MV-4-11 (cell line): ENCODE measurements around the gene BRPF3.

Source experiments
- DNase-seq: peaks from one replicate; lab custom pipeline; 2025; lab: John Stamatoyannopoulos, UW

Gene BRPF3

GRCh38 chr6:36232172-36232571, 35.6 kb downstream of the BRPF3 start:
- DNase-seq, result peak; percentile 19

GRCh38 chr6:36235309-36235708, 38.8 kb downstream of the BRPF3 start:
- no peak for DNase-seq

GRCh38 chr6:36235862-36236261, 39.3 kb downstream of the BRPF3 start:
- DNase-seq, result no peak

GRCh38 chr6:36239774-36240173, 43.2 kb downstream of the BRPF3 start:
- no peak for DNase-seq

- peak; percentile 88 for DNase-seq
Measured at GRCh38 chr6:36241728-36242127, 45.2 kb downstream of the BRPF3 start.

GRCh38 chr6:36242161-36242560, 45.6 kb downstream of the BRPF3 start:
- no peak for DNase-seq

- DNase-seq, result no peak
Measured at GRCh38 chr6:36242626-36243025, 46.1 kb downstream of the BRPF3 start.

GRCh38 chr6:36243562-36244212, 47.1 kb downstream of the BRPF3 start:
- DNase-seq, result no peak

- no peak for DNase-seq
Measured at GRCh38 chr6:36244641-36245280, 48.2 kb downstream of the BRPF3 start.

GRCh38 chr6:36245572-36246061, 49.1 kb downstream of the BRPF3 start:
- no peak for DNase-seq

- peak; percentile 67 for DNase-seq
Measured at GRCh38 chr6:36246506-36247268, 50.1 kb downstream of the BRPF3 start.

GRCh38 chr6:36247693-36248092, 51.1 kb downstream of the BRPF3 start:
- DNase-seq, result no peak

GRCh38 chr6:36248980-36249379, 52.4 kb downstream of the BRPF3 start:
- DNase-seq, result no peak

- no peak for DNase-seq
Measured at GRCh38 chr6:36249536-36249935, 53.0 kb downstream of the BRPF3 start.

- DNase-seq, result no peak
Measured at GRCh38 chr6:36252005-36252404, 55.5 kb downstream of the BRPF3 start.

- no peak for DNase-seq
Measured at GRCh38 chr6:36263390-36264000, 67.0 kb downstream of the BRPF3 start.

- DNase-seq, result no peak
Measured at GRCh38 chr6:36265744-36266143, 69.2 kb downstream of the BRPF3 start.

- no peak for DNase-seq
Measured at GRCh38 chr6:36266913-36267644, 70.5 kb downstream of the BRPF3 start.

- DNase-seq, result no peak
Measured at GRCh38 chr6:36267731-36268477, 71.4 kb downstream of the BRPF3 start.

GRCh38 chr6:36268478-36269275, 72.1 kb downstream of the BRPF3 start:
- DNase-seq, result no peak
